SH-SY5Y (cell line): Measurements from ENCODE around the gene ACTG2.

Experiments used
- GATA2 ChIP-seq: IDR thresholded peaks from 2 replicates; pipeline ENCODE4 v1.6.1; 2011; ENCODE audit warnings: mild to moderate bottlenecking, low read depth, low read length
- GATA3 ChIP-seq: IDR thresholded peaks from 2 replicates; pipeline ENCODE4 v1.6.1; 2011; ENCODE audit warnings: low read depth, mild to moderate bottlenecking, low read length, moderate library complexity

DNA sequence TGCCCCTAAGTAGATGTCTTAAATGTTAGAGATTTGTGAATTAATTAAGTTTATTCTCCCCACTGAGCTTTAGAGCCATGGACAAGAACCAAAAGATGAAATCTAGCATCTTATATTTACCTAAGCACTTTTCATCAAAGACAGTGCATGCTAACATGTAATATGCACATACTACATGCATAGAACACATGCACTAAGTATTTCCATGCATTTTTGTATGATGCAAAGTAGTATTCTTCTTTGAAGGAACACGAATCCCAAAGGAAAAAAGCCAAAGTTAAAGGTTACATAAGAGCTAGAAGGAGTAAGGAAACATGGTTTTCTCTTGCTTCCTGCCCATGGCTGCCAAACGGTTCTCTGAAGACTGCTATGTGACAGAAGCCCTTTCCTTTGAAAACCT, 48.7 kb upstream of the ACTG2 start:
- no peak for TF ChIP-seq GATA2
- no peak for TF ChIP-seq GATA3
